HEK293T (cell line): ENCODE results near the gene TWSG1.

Source experiments
- BHLHE40 ChIP-seq: fragments of 450-650 bp; IDR thresholded peaks from 2 replicates; pipeline ENCODE4 v1.6.1; 2016; ENCODE audit warnings: mild to moderate bottlenecking, moderate library complexity, borderline replicate concordance
- CTBP1 ChIP-seq: fragments of 450-650 bp; IDR thresholded peaks from 2 replicates; pipeline ENCODE4 v1.6.1; 2016; ENCODE audit warnings: borderline replicate concordance
- L3MBTL2 ChIP-seq: fragments of 450-650 bp; conservative IDR thresholded peaks from 2 replicates; pipeline ENCODE4 v1.6.1; 2016; ENCODE audit warnings: mild to moderate bottlenecking
- SP1 ChIP-seq: fragments of 450-650 bp; IDR thresholded peaks from 2 replicates; pipeline ENCODE4 v1.6.1; 2017

GRCh38 chr18:9389706-9390105, 55.1 kb downstream of the TWSG1 start:
- TF ChIP-seq SP1: no peak
- TF ChIP-seq L3MBTL2: no peak
- TF ChIP-seq CTBP1: no peak
- TF ChIP-seq BHLHE40: no peak
